Epithelial cell of esophagus (primary cell): ENCODE results near the gene SLC16A9.
A peak's percentile ranks its signal among the peaks of the same experiment; 100 is the strongest.

ENCODE experiments used
- DNase-seq: peaks from one replicate; pipeline ENCODE4 v3.0.0; 2010; ENCODE audit warnings: low read depth
- H3K4me3 ChIP-seq: 2 replicates; pipeline ENCODE4 v1.5.1; 2011; ENCODE audit warnings: mild to moderate bottlenecking, low read length, control low read depth
- TF ChIP-seq, protein P1 (sequence below): IDR thresholded peaks from 2 replicates; pipeline ENCODE4 v1.5.1; 2011; ENCODE audit warnings: low read depth, mild to moderate bottlenecking, low read length, control low read depth, inconsistent platforms; ENCODE audit not compliant: insufficient read depth; ENCODE audit errors: missing control alignments

The SLC16A9 gene, protein sequence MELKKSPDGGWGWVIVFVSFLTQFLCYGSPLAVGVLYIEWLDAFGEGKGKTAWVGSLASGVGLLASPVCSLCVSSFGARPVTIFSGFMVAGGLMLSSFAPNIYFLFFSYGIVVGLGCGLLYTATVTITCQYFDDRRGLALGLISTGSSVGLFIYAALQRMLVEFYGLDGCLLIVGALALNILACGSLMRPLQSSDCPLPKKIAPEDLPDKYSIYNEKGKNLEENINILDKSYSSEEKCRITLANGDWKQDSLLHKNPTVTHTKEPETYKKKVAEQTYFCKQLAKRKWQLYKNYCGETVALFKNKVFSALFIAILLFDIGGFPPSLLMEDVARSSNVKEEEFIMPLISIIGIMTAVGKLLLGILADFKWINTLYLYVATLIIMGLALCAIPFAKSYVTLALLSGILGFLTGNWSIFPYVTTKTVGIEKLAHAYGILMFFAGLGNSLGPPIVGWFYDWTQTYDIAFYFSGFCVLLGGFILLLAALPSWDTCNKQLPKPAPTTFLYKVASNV

DNA sequence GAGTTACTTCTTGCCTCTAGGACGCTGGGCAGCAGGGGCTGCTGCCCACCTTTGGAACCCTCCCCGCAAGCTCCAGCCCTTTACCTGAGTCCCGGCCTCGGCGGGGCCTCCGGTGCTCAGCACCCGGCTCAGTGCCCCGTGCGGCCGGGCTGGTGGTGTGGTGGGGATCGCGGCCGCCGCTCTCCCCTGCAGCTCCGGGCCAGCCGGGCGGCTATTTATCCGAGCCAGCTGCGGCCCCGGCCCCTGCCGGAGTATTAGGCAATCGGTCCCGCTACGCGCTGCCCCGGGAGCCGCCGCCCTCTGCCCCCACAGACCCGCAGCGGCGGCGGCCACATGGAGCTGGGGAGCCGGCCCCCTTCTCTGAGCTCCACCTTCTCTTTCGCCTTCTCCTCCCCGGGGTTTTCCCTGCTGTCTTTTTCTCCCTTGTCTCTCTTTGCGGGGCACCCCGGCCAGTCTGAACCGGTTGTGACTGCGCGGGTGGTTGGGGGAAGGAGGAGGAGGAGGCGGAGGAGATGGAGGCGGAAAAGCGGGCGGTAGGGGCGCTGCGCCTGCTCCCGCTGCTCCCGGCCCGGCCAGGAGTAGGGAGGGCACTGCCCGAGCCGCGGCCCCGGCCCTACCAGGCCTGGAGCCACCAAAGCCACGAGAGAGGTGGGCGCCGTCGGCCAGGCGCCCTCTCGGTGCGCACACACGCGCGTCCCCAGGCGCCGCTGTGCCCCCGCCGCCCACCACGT is at the start of gene SLC16A9:
TSS of gene SLC16A9 (minus strand) at position 456 of the 731 bp plus-strand sequence. CDS start 25,559 bp downstream, outside the sequence.
- TF ChIP-seq, protein P1, sequence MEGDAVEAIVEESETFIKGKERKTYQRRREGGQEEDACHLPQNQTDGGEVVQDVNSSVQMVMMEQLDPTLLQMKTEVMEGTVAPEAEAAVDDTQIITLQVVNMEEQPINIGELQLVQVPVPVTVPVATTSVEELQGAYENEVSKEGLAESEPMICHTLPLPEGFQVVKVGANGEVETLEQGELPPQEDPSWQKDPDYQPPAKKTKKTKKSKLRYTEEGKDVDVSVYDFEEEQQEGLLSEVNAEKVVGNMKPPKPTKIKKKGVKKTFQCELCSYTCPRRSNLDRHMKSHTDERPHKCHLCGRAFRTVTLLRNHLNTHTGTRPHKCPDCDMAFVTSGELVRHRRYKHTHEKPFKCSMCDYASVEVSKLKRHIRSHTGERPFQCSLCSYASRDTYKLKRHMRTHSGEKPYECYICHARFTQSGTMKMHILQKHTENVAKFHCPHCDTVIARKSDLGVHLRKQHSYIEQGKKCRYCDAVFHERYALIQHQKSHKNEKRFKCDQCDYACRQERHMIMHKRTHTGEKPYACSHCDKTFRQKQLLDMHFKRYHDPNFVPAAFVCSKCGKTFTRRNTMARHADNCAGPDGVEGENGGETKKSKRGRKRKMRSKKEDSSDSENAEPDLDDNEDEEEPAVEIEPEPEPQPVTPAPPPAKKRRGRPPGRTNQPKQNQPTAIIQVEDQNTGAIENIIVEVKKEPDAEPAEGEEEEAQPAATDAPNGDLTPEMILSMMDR = no peak
- peak; percentile 57 for DNase-seq
- peak within 1 kb of the TSS; percentile 59 for H3K4me3 ChIP-seq

DNA sequence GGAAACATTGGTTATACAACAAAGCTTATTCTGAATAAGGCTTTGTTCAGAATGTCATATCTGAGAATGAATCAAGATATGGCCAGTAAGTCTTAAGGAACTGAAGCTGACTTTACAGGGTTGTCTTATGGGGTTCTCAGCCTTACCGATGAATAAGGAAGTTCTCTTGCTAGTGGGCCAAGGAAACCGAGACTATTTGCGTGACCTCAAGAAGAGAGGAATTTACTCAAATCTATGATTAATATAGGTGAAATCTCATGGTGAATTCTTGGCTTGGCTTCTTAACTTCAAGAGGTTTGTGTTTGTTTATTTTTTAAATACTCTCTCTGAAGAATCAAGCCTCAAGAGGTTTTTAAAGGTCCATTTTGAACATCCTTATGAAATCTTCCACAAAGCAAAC is 48.3 kb upstream of the SLC16A9 start:
- DNase-seq = peak; percentile 7
- TF ChIP-seq, protein P1 = no peak
- no peak overlapping the region for H3K4me3 ChIP-seq

DNA sequence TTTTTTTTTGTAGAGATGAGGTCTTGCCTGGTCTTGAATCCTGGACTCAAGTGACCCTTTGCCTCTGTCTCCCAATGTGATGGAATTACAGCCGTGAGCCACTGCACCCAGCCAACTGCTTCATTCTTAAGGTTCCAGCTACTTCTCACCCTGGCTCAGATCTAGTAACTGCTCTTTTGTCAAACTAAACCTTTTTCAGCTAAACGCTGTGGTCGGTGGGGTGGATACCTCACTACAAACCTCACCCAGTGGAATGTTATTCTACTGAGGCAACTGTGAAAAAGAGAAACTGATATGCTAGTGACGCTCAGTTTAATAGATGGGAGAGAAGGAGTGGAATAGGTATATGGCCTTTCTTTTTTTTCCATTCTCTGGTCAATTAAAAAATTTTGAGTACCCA is 45.3 kb upstream of the SLC16A9 start:
- H3K4me3 ChIP-seq = no peak overlapping the region
- no peak for DNase-seq
- TF ChIP-seq, protein P1 = no peak

DNA sequence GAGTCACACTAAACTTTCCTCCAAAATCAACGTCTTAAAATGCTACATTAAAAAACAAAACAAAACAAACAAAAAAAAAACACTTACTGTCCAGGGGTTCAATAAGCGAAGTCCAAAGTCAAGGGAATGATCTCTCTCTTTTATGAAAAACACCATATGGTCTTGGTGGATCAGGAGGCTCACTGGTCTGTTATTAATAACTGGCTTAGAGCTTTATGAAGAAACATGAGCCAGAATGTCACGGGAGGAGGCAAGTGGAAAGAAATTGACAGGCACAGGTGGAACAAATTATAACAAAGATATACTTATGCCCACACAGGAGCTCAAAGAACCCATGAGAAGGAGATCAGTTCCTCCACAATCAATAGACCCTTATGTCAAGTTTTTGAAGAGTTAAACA is 43.6 kb upstream of the SLC16A9 start, which contains the start of gene MRLN:
TSS of gene MRLN (minus strand) at position 189 of the 400 bp plus-strand sequence.
- TF ChIP-seq, protein P1 = no peak
- no peak for DNase-seq
- H3K4me3 ChIP-seq = no peak within 1 kb of the TSS

DNA sequence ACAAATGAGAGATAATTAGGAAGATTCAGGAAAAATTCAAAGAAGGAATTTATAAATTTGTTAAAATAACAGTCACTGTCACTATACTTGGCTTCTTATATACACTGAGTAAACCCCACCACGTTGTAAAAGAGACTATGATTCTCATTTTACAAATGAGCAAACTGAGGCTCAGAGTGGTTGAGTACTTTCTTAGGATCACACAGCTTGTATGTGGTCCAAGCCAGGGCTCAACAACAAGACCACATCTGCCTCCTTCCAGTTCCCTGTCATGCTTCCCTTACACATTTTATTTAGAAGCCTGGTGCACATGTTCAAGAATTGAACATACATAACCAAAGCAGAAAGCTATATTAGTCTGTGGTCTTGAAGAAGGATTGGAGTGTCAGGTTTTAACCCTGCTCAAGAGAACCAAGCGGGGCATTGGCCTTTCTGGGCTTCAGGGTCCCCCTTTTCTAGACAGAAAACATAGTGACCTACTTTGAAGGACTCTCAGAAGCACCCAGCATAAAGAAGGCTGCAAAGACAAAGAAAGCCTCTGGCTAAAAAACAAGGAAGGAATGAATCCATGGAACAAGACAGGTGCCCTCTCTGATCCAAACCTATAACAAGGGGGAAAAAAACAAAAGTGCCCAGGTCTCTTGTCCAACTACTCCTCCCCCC is 42.8 kb upstream of the SLC16A9 start:
- DNase-seq = no peak
- TF ChIP-seq, protein P1 = no peak
- H3K4me3 ChIP-seq = no peak overlapping the region

DNA sequence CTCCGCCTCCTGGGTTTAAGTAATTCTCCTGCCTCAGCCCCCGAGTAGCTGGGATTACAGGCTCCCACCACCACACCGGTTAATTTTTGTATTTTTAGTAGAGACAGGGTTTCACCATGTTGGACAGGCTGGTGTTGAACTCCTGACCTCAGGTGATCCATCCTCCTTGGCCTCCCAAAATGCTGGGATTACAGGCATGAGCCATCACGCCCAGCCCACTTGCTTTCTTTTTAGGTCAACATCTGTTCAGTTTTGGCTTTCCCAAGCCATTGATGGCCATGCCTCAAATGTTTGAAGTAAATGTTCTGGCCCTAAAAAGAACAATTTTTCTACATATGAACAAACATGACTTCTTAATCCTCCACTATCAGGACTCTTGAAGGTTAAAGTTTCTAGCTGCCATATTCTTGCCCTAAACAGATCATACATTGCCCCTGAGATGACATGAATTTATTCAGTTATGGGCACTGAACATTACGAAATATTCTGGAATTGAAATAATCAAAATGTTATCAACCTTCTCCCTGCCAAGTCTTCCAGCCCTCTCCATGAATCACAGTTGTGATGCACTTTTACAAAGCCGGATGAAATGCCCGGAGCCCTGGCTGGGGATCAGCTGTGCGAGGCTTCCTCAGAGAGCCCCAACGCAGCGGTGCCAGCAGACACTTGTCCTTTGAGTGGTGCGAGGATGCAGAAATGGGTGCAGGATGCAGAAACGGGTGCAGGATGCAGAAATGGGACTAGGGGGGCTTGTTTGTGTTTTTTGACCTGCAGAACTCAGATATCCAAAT is 40.7 kb upstream of the SLC16A9 start:
- peak; percentile 17 for DNase-seq
- TF ChIP-seq, protein P1 = no peak
- no peak overlapping the region for H3K4me3 ChIP-seq
